Tibial nerve (tissue), 4 donors: ENCODE data around the gene PIK3CD. TPM values are rescaled to one million over a fixed set of nuclear protein-coding genes. Genes with fewer than 3 reads are reported as not detected.

ENCODE experiments used
- DNase-seq, 2 donors: peaks; one replicate each; pipeline ENCODE4 v3.0.0-alpha.2; 2019; ENCODE audit warnings: low spot score in 2 of 2
- H3K27ac ChIP-seq, 4 donors: fragments of 200-600 bp; sonication (generic) in 3 of 4; one replicate each; pipeline ENCODE4 v1.5.1; 2017 to 2019; ENCODE audit warnings: mild to moderate bottlenecking in 1 of 4
- H3K27me3 ChIP-seq, 2 donors: fragments of 200-600 bp; sonication (generic) in 1 of 2; one replicate each; pipeline versions ENCODE4 v1.5.1 to v1.6.0; 2017 to 2019
- H3K36me3 ChIP-seq, 3 donors: fragments of 200-600 bp; sonication (generic); one replicate each; pipeline ENCODE4 v1.5.1; 2018 to 2019
- H3K4me1 ChIP-seq, 4 donors: fragments of 200-600 bp; sonication (generic) in 3 of 4; one replicate each; pipeline ENCODE4 v1.5.1; 2017 to 2019
- H3K4me3 ChIP-seq, 4 donors: fragments of 200-600 bp; sonication (generic) in 3 of 4; one replicate each; pipeline ENCODE4 v1.5.1; 2017 to 2019; ENCODE audit warnings: mild to moderate bottlenecking in 1 of 4, moderate library complexity in 1 of 4
- H3K9me3 ChIP-seq, 4 donors: fragments of 200-600 bp; sonication (generic) in 3 of 4; one replicate each; pipeline ENCODE4 v1.5.1; 2017 to 2019
- CTCF ChIP-seq, 5 experiments: fragments of 200-600 bp in 3 of 5; fragments of 450-650 bp in 2 of 5; sonication (generic) in 3 of 5; IDR thresholded peaks; one replicate each; pipeline ENCODE4 v1.5.1; 2016 to 2019; ENCODE audit warnings: antibody characterized with exemption in 5 of 5, mild to moderate bottlenecking in 3 of 5, moderate library complexity in 2 of 5
- EP300 ChIP-seq, 2 donors: sonication (generic); formaldehyde crosslinking; IDR thresholded peaks; one replicate each; pipeline ENCODE4 v1.6.1; 2017; ENCODE audit warnings: antibody characterized with exemption in 2 of 2, mild to moderate bottlenecking in 1 of 2
- POLR2A ChIP-seq, 2 donors: fragments of 450-650 bp; IDR thresholded peaks; one replicate each; pipeline ENCODE4 v1.6.1; 2017; ENCODE audit warnings: antibody characterized with exemption in 2 of 2, mild to moderate bottlenecking in 2 of 2, moderate library complexity in 2 of 2
- WGBS, 2 donors: methylation state at CpG; one replicate each; pipeline ENCODE4 v1.1.5; 2018; 5-methylcytosine and 5-hydroxymethylcytosine counted together
- total RNA-seq, 4 donors: library from RNA; depleted of rRNA; stranded (reverse); fragments of >200 nt; gene quantifications; one replicate each; pipeline ENCODE4 v1.1.0, GENCODE V29; 2016

PIK3CD gene
- total RNA-seq, 4 donors from 2014 or later, result 6.9 to 18.0 (median 10.2) TPM

GRCh38 chr1:9629445-9630201 is 21.9 kb upstream of the PIK3CD start:
- Histone ChIP-seq H3K36me3 (no peaks in the 10 kb centered on the region), H3K4me3 (peak overlapping the region in 2 of 4 donors; percentile 1 to 28), H3K4me1 (peaks cover 0 to 25% (median 7%) of the 10 kb centered on the region in 4 donors), H3K27ac (peak overlapping the region in 1 of 4 donors; percentile 76), H3K9me3 (no peaks in the 10 kb centered on the region), H3K27me3 (peaks cover 0 to 16% of the 10 kb centered on the region in 2 donors)
- peak in 1 of 2 donors; percentile 46 for DNase-seq
- WGBS, 2 donors, result 37 to 38% methylated on average over 14 to 29 of the region's 29 CpGs
- TF ChIP-seq EP300 (IDR thresholded peaks at IDR 0.05), result peak in 1 of 2 donors; percentile 32
- TF ChIP-seq CTCF (IDR thresholded peaks at IDR 0.05), result no peak
- no peak for TF ChIP-seq POLR2A (IDR thresholded peaks at IDR 0.05)

GRCh38 chr1:9630331-9631111 is 21.0 kb upstream of the PIK3CD start:
- DNase-seq, result no peak
- H3K9me3 ChIP-seq, result no peaks in the 10 kb centered on the region
- WGBS, 2 donors, result 76% methylated on average over 8 of the region's 8 CpGs
- H3K4me1 ChIP-seq, result peaks cover 0 to 25% (median 7%) of the 10 kb centered on the region in 4 donors
- H3K4me3 ChIP-seq, result peak overlapping the region in 2 of 4 donors; percentile 1 to 28
- peak overlapping the region in 1 of 4 donors; percentile 76 for H3K27ac ChIP-seq
- H3K27me3 ChIP-seq, result peaks cover 0 to 10% of the 10 kb centered on the region in 2 donors
- no peak for TF ChIP-seq EP300 (IDR thresholded peaks at IDR 0.05)
- TF ChIP-seq POLR2A (IDR thresholded peaks at IDR 0.05), result no peak
- TF ChIP-seq CTCF (IDR thresholded peaks at IDR 0.05), result no peak
- H3K36me3 ChIP-seq, result no peaks in the 10 kb centered on the region

- Histone ChIP-seq H3K9me3 (no peaks in the 10 kb centered on the region), H3K4me1 (peaks cover 0 to 20% (median 5%) of the 10 kb centered on the region in 4 donors), H3K27ac (no peak overlapping the region), H3K36me3 (no peaks in the 10 kb centered on the region), H3K27me3 (no peaks in the 10 kb centered on the region), H3K4me3 (no peak overlapping the region)
- no peak for DNase-seq
- TF ChIP-seq CTCF (IDR thresholded peaks at IDR 0.05) (no peak), EP300 (IDR thresholded peaks at IDR 0.05) (no peak), POLR2A (IDR thresholded peaks at IDR 0.05) (no peak)
- 86 to 90% methylated on average over 3 of the region's 3 CpGs for WGBS, 2 donors
These were observed 19.9 kb upstream of the PIK3CD start for GRCh38 chr1:9631613-9632012.

GRCh38 chr1:9633493-9633892 is 18.0 kb upstream of the PIK3CD start:
- TF ChIP-seq EP300 (IDR thresholded peaks at IDR 0.05) (no peak), POLR2A (IDR thresholded peaks at IDR 0.05) (no peak), CTCF (IDR thresholded peaks at IDR 0.05) (no peak)
- Histone ChIP-seq H3K36me3 (no peaks in the 10 kb centered on the region), H3K9me3 (no peaks in the 10 kb centered on the region), H3K27ac (no peak overlapping the region), H3K4me3 (no peak overlapping the region), H3K4me1 (peaks cover 0 to 12% (median 0%) of the 10 kb centered on the region in 4 donors), H3K27me3 (no peaks in the 10 kb centered on the region)
- no peak for DNase-seq
- 48 to 74% methylated on average over 6 of the region's 6 CpGs for WGBS, 2 donors

GRCh38 chr1:9634582-9634981 is 16.9 kb upstream of the PIK3CD start:
- Histone ChIP-seq H3K27ac (no peak overlapping the region), H3K4me3 (no peak overlapping the region), H3K36me3 (no peaks in the 10 kb centered on the region), H3K27me3 (no peaks in the 10 kb centered on the region), H3K9me3 (no peaks in the 10 kb centered on the region), H3K4me1 (peaks cover 0 to 8% (median 0%) of the 10 kb centered on the region in 4 donors)
- 53 to 55% methylated on average over 2 of the region's 2 CpGs for WGBS, 2 donors
- TF ChIP-seq EP300 (IDR thresholded peaks at IDR 0.05) (no peak), CTCF (IDR thresholded peaks at IDR 0.05) (no peak), POLR2A (IDR thresholded peaks at IDR 0.05) (no peak)
- no peak for DNase-seq
